Temporal lobe (tissue), 1 donor: Measurements from ENCODE around the gene CCDC47. TPM values are rescaled to one million over a fixed set of nuclear protein-coding genes. Genes with fewer than 3 reads are reported as not detected.

ENCODE experiments used
- total RNA-seq: library from RNA; depleted of rRNA; stranded (reverse); fragments of >200 nt; gene quantifications from one replicate; pipeline ENCODE4 v1.2.3, GENCODE V29; 2014

Gene CCDC47
- total RNA-seq, 1 donor from 2014 or later, result 46.2 TPM

Other genes starting within 250 kb of the CCDC47 start
- 45.5 TPM for gene DCAF7, start 223.1 kb downstream of the CCDC47 start, total RNA-seq
- gene TACO1, start 172.7 kb downstream of the CCDC47 start, total RNA-seq, result 4.7 TPM
- 19.2 TPM for gene MAP3K3, start 151.2 kb downstream of the CCDC47 start, total RNA-seq
- 18.4 TPM for gene LIMD2, start 73.5 kb downstream of the CCDC47 start, total RNA-seq
- 24.8 TPM for gene STRADA, start 31.8 kb downstream of the CCDC47 start, total RNA-seq
- gene DDX42, start 573 bp upstream of the CCDC47 start, total RNA-seq, result 61.0 TPM
- 35.4 TPM for gene PSMC5, start 53.8 kb upstream of the CCDC47 start, total RNA-seq
- 24.1 TPM for gene FTSJ3, start 54.1 kb upstream of the CCDC47 start, total RNA-seq
- 4.7 TPM for gene SMARCD2, start 69.1 kb upstream of the CCDC47 start, total RNA-seq
- gene CSH2, start 100.1 kb upstream of the CCDC47 start, total RNA-seq, result not detected
- gene GH2, start 108.3 kb upstream of the CCDC47 start, total RNA-seq, result not detected
- not detected for gene CSH1, start 123.0 kb upstream of the CCDC47 start, total RNA-seq
- not detected for gene CSHL1, start 137.7 kb upstream of the CCDC47 start, total RNA-seq
- not detected for gene GH1, start 145.2 kb upstream of the CCDC47 start, total RNA-seq
- not detected for gene CD79B, start 158.7 kb upstream of the CCDC47 start, total RNA-seq
- under 0.01 TPM for gene SCN4A, start 199.3 kb upstream of the CCDC47 start, total RNA-seq
- 1.5 TPM for gene PRR29, start 224.8 kb upstream of the CCDC47 start, total RNA-seq
- gene ICAM2, start 247.0 kb upstream of the CCDC47 start, total RNA-seq, result 7.1 TPM